HepG2 (cell line): ENCODE results near the gene RAB11FIP5. TPM values are rescaled to one million over a fixed set of nuclear protein-coding genes. Genes with fewer than 3 reads are reported as not detected.

Experiments
- CBX1 ChIP-seq: IDR thresholded peaks from one replicate; pipeline ENCODE4 v1.6.1; 2016; ENCODE audit warnings: antibody characterized with exemption, low read depth
- HNRNPH1 ChIP-seq: fragments of 200-400 bp; formaldehyde crosslinking; optimal IDR thresholded peaks from 2 replicates; pipeline ENCODE3; 2017; ENCODE audit warnings: mild to moderate bottlenecking, low read depth, low read length
- LCORL ChIP-seq, 2 experiments: fragments of 450-650 bp in 1 of 2; sonication (generic) in 1 of 2; formaldehyde crosslinking in 1 of 2; IDR thresholded peaks; 2 replicates each; pipeline versions ENCODE4 v1.5.0 to v1.6.1; 2017 to 2020; ENCODE audit warnings: antibody characterized with exemption in 1 of 2, missing genetic modification reagents in 1 of 2
- PCBP2 ChIP-seq: fragments of 200-400 bp; formaldehyde crosslinking; optimal IDR thresholded peaks from 2 replicates; pipeline ENCODE3; 2018; ENCODE audit warnings: low read length, low read depth; ENCODE audit not compliant: poor library complexity, severe bottlenecking
- POGZ ChIP-seq: sonication (generic); formaldehyde crosslinking; IDR thresholded peaks from 2 replicates; pipeline ENCODE4 v1.4.0; 2020; ENCODE audit warnings: mild to moderate bottlenecking, missing genetic modification reagents
- RARA ChIP-seq: IDR thresholded peaks from 2 replicates; pipeline ENCODE4 v1.6.1; 2016; ENCODE audit warnings: missing genetic modification reagents, missing compliant biosample characterization
- RXRA ChIP-seq: sonication (generic); formaldehyde crosslinking; IDR thresholded peaks from 2 replicates; pipeline ENCODE4 v1.5.1; 2020; ENCODE audit warnings: missing genetic modification reagents
- SALL1 ChIP-seq: sonication (generic); formaldehyde crosslinking; IDR thresholded peaks from 2 replicates; pipeline ENCODE4 v1.8.0; 2022; ENCODE audit warnings: mild to moderate bottlenecking, missing genetic modification reagents
- ZBTB49 ChIP-seq: sonication (generic); formaldehyde crosslinking; IDR thresholded peaks from 2 replicates; pipeline ENCODE4 v1.4.0; 2020; ENCODE audit warnings: missing genetic modification reagents, borderline replicate concordance
- ZFP41 ChIP-seq: sonication (generic); formaldehyde crosslinking; IDR thresholded peaks from 2 replicates; pipeline ENCODE4 v1.4.0; 2020; ENCODE audit warnings: mild to moderate bottlenecking, missing genetic modification reagents, borderline replicate concordance
- ZHX1 ChIP-seq: sonication (generic); formaldehyde crosslinking; IDR thresholded peaks from 2 replicates; pipeline ENCODE4 v1.8.1; 2022; ENCODE audit warnings: low read depth, mild to moderate bottlenecking, missing genetic modification reagents
- ZIK1 ChIP-seq: sonication (generic); formaldehyde crosslinking; IDR thresholded peaks from 2 replicates; pipeline ENCODE4 v1.5.0; 2020; ENCODE audit warnings: mild to moderate bottlenecking, low read depth, missing genetic modification reagents, borderline replicate concordance
- ZNF251 ChIP-seq: sonication (generic); formaldehyde crosslinking; IDR thresholded peaks from 2 replicates; pipeline ENCODE4 v1.9.0; 2021; ENCODE audit warnings: mild to moderate bottlenecking, missing genetic modification reagents
- ZNF558 ChIP-seq: sonication (generic); formaldehyde crosslinking; IDR thresholded peaks from 2 replicates; pipeline ENCODE4 v1.9.0; 2022; ENCODE audit warnings: mild to moderate bottlenecking, missing genetic modification reagents, borderline replicate concordance
- ZSCAN22 ChIP-seq: sonication (generic); formaldehyde crosslinking; IDR thresholded peaks from 2 replicates; pipeline ENCODE4 v1.4.0; 2020; ENCODE audit warnings: mild to moderate bottlenecking, missing genetic modification reagents
- polyA plus RNA-seq, 8 experiments: library from polyadenylated mRNA; depleted of rRNA in 3 of 8; stranded (reverse) in 7 of 8; unstranded in 1 of 8; fragments of >200 nt; fragmentation: Illumina TruSeq in 4 of 8; extraction: Trizol in 4 of 8; gene quantifications; 2 replicates each; pipeline versions ENCODE4 v1.2.1 to v1.2.3, GENCODE V29; 2011 to 2016; ENCODE audit warnings: low read depth in 4 of 8, missing spikeins in 1 of 8, mixed read lengths in 1 of 8; ENCODE audit not compliant: insufficient read depth in 1 of 8
- total RNA-seq, 5 experiments: library from RNA; depleted of rRNA; stranded (reverse); fragments of >200 nt; fragmentation: Illumina TruSeq; extraction: Trizol; gene quantifications; 2 replicates each; pipeline ENCODE4 v1.2.3, GENCODE V29; 2016; ENCODE audit warnings: low read depth in 1 of 5
- TF ChIP-seq, protein P1 (sequence below): sonication (generic); formaldehyde crosslinking; IDR thresholded peaks from 2 replicates; pipeline ENCODE4 v1.5.0; 2020; ENCODE audit warnings: missing genetic modification reagents
- TF ChIP-seq, protein P2 (sequence below): sonication (generic); formaldehyde crosslinking; IDR thresholded peaks from 2 replicates; pipeline ENCODE4 v1.8.0; 2022; ENCODE audit warnings: mild to moderate bottlenecking, missing genetic modification reagents; ENCODE audit not compliant: insufficient replicate concordance
- TF ChIP-seq, protein P3 (sequence below): sonication (generic); formaldehyde crosslinking; conservative IDR thresholded peaks from 2 replicates; pipeline ENCODE4 v1.5.0; 2020; ENCODE audit warnings: missing genetic modification reagents

RAB11FIP5 gene
- total and polyA plus RNA-seq, 2 of the 13 experiments (the other 11 are each of a cell fraction or from before 2014, with no cell fraction given) = 9.4 to 22.9 TPM

DNA sequence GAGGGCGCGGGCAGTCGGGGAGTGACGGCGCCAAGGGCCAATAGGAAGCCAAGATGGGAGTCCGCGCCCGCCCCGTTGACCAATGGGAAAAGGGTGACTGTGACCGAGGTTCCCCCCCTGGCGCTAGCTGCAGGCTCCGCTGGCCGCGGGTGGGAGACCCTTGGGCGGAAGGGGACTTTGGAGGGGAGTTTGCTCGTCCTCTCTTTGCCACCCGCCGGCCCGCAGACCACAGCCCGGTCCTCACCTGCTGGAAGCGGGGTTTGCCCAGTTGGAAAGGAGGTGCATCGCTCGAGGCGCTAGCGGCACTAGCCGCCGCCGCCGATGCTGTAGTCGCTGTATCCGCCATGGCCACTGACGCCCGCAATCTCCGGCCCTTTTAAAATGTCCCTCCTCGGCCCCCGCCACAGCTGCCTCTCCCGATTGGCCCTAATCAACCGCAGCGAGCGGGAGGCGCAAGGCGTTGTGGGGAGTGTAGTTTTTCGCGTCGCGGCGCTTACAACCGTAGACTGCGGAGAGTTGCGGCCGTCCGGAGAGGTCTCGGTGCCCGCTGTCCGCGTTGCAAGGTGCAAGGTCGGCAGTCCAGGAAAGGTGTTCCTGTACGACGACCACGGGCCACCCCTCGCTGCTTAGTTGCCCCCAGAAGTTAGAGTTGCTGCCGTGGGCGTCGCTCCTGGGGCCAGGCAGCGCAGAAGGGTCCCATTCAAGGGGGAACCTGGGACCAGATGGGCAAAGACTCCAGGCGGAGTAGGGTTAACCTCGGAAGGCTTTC, 41.2 kb downstream of the RAB11FIP5 start, which contains the start of gene SFXN5 (continued):
- TF ChIP-seq ZBTB49 (CRISPR knock-in tag) (no peak), ZNF251 (CRISPR knock-in tag) (peak; percentile 79; the same call in 1 of the 2 replicates), RXRA (CRISPR knock-in tag) (no peak; the same call in none of the 2 replicates), SALL1 (peak; percentile 68), PCBP2 (no peak), POGZ (CRISPR knock-in tag) (no peak; the same call in none of the 2 replicates), LCORL (IDR thresholded peaks at IDR 0.05) (no peak), LCORL (CRISPR knock-in tag; IDR thresholded peaks at IDR 0.05) (peak; percentile 85), ZSCAN22 (CRISPR knock-in tag) (no peak), ZHX1 (CRISPR knock-in tag) (peak; percentile 84), RARA (CRISPR knock-in tag) (no peak; the same call in 1 of the 2 replicates), ZNF558 (CRISPR knock-in tag) (peak; percentile 94; the same call in 1 of the 2 replicates), ZIK1 (CRISPR knock-in tag) (no peak), CBX1 (peak; percentile 83), ZFP41 (CRISPR knock-in tag) (no peak), HNRNPH1 (no peak)
- TF ChIP-seq, protein P1, sequence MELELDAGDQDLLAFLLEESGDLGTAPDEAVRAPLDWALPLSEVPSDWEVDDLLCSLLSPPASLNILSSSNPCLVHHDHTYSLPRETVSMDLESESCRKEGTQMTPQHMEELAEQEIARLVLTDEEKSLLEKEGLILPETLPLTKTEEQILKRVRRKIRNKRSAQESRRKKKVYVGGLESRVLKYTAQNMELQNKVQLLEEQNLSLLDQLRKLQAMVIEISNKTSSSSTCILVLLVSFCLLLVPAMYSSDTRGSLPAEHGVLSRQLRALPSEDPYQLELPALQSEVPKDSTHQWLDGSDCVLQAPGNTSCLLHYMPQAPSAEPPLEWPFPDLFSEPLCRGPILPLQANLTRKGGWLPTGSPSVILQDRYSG = 0 out of 2 replicates have a peak, but pooled peaks have one; percentile 21
- TF ChIP-seq, protein P2, sequence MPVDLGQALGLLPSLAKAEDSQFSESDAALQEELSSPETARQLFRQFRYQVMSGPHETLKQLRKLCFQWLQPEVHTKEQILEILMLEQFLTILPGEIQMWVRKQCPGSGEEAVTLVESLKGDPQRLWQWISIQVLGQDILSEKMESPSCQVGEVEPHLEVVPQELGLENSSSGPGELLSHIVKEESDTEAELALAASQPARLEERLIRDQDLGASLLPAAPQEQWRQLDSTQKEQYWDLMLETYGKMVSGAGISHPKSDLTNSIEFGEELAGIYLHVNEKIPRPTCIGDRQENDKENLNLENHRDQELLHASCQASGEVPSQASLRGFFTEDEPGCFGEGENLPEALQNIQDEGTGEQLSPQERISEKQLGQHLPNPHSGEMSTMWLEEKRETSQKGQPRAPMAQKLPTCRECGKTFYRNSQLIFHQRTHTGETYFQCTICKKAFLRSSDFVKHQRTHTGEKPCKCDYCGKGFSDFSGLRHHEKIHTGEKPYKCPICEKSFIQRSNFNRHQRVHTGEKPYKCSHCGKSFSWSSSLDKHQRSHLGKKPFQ = no peak
- TF ChIP-seq, protein P3, sequence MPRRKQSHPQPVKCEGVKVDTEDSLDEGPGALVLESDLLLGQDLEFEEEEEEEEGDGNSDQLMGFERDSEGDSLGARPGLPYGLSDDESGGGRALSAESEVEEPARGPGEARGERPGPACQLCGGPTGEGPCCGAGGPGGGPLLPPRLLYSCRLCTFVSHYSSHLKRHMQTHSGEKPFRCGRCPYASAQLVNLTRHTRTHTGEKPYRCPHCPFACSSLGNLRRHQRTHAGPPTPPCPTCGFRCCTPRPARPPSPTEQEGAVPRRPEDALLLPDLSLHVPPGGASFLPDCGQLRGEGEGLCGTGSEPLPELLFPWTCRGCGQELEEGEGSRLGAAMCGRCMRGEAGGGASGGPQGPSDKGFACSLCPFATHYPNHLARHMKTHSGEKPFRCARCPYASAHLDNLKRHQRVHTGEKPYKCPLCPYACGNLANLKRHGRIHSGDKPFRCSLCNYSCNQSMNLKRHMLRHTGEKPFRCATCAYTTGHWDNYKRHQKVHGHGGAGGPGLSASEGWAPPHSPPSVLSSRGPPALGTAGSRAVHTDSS (CRISPR knock-in tag) = no peak
